Activated B cell treated with CpG ODN at 0.5 μM for 24 hours (primary cell): ENCODE data around the gene ALG12. TPM values are rescaled to one million over a fixed set of nuclear protein-coding genes. Genes with fewer than 3 reads are reported as not detected.

Source experiments
- ATAC-seq: fragments of 200-7000 bp; cut with Tn5 transposase; one replicate; pipeline ENCODE4 v1.10.0; 2021; ENCODE audit warnings: low read depth, mild to moderate bottlenecking, moderate library complexity
- CTCF ChIA-PET: fragments of 350-600 bp; sonication (Branson Sonifier 250); formaldehyde crosslinking; loops from one replicate; lab custom pipeline; 2021; ENCODE audit warnings: antibody characterized with exemption; lab: Charles Lee
- POLR2A ChIA-PET: fragments of 350-600 bp; sonication (Branson Sonifier 250); formaldehyde crosslinking; loops from one replicate; lab custom pipeline; 2021; ENCODE audit warnings: antibody characterized with exemption; lab: Charles Lee
- DNase-seq: peaks from one replicate; pipeline ENCODE4 v3.0.0; 2022
- H3K27ac Mint-ChIP-seq: one replicate; pipeline ENCODE4 v1.8.0; 2020; ENCODE audit warnings: mixed read lengths
- H3K27me3 Mint-ChIP-seq: one replicate; pipeline ENCODE4 v1.8.0; 2021; ENCODE audit warnings: mixed read lengths
- H3K36me3 Mint-ChIP-seq: one replicate; pipeline ENCODE4 v1.8.0; 2021; ENCODE audit warnings: low read depth, mixed read lengths
- H3K4me1 Mint-ChIP-seq: one replicate; pipeline ENCODE4 v1.8.0; 2021; ENCODE audit warnings: mixed read lengths
- H3K4me3 Mint-ChIP-seq: one replicate; pipeline ENCODE4 v1.8.0; 2020; ENCODE audit warnings: mild to moderate bottlenecking, mixed read lengths
- H3K9me3 Mint-ChIP-seq: one replicate; pipeline ENCODE4 v1.8.0; 2020; ENCODE audit warnings: mixed read lengths
- CTCF ChIP-seq: fragments of 200-600 bp; IDR thresholded peaks from one replicate; pipeline ENCODE4 v1.8.0; 2022; ENCODE audit warnings: antibody characterized with exemption, mild to moderate bottlenecking
- intact Hi-C: fragments of 100-400 bp; cut with micrococcal nuclease; formaldehyde crosslinking; loops from one replicate; pipeline ENCODE4 v1.15.1; 2024
- total RNA-seq: library from RNA; stranded (reverse); gene quantifications from 2 replicates; pipeline ENCODE4 v1.2.3, GENCODE V29; 2022

ALG12 gene
- total RNA-seq, 1 donor from 2014 or later: 18.2 TPM

- CTCF ChIA-PET: no interaction called here
- POLR2A ChIA-PET: interaction anchor here (15.4 kb wide), 1 partner anchor 22 kb away, joined by 828 read pairs; the partner anchor contains the start of gene PIM3
- no peaks in the 10 kb centered on the region for H3K36me3 Mint-ChIP-seq
- peaks cover 22% of the 10 kb centered on the region for H3K4me1 Mint-ChIP-seq
- no peak overlapping the region for H3K27ac Mint-ChIP-seq
- intact Hi-C loops: no loop called here
- H3K9me3 Mint-ChIP-seq: peaks cover 2% of the 10 kb centered on the region
- ATAC-seq (no peak), DNase-seq (no peak)
- no peak for TF ChIP-seq CTCF
- no peaks in the 10 kb centered on the region for H3K27me3 Mint-ChIP-seq
- H3K4me3 Mint-ChIP-seq: no peak overlapping the region
These were observed 23.5 kb upstream of the ALG12 start for GRCh38 chr22:49941507-49942316.

GRCh38 chr22:49938565-49939136 is 20.4 kb upstream of the ALG12 start:
- Mint-ChIP-seq H3K27me3 (no peaks in the 10 kb centered on the region), H3K9me3 (peaks cover 2% of the 10 kb centered on the region), H3K4me3 (no peak overlapping the region), H3K27ac (no peak overlapping the region), H3K36me3 (no peaks in the 10 kb centered on the region), H3K4me1 (peaks cover 20% of the 10 kb centered on the region)
- TF ChIP-seq CTCF: no peak
- POLR2A ChIA-PET: interaction anchor here (15.4 kb wide), 1 partner anchor 25 kb away, joined by 828 read pairs; the partner anchor contains the start of gene PIM3
- intact Hi-C loops: loop anchor here (10.0 kb wide), 1 partner anchor 536 kb away; the partner anchor contains the start of gene SBF1
- no peak for DNase-seq
- ATAC-seq: no peak
- CTCF ChIA-PET: no interaction called here

- CTCF ChIA-PET: no interaction called here
- H3K4me1 Mint-ChIP-seq: peaks cover 27% of the 10 kb centered on the region
- POLR2A ChIA-PET: interaction anchor here (0.6 to 15.4 kb wide), 5 partner anchors 14 to 253 kb away, joined by 3 to 828 read pairs (median 23); partner anchors contain the start of gene PIM3
- TF ChIP-seq CTCF: no peak
- H3K9me3 Mint-ChIP-seq: peaks cover 2% of the 10 kb centered on the region
- intact Hi-C loops: loop anchor here (2.0 to 10.0 kb wide), 2 partner anchors 33 to 537 kb away; partner anchors contain the start of gene SBF1
- no peaks in the 10 kb centered on the region for H3K36me3 Mint-ChIP-seq
- no peaks in the 10 kb centered on the region for H3K27me3 Mint-ChIP-seq
- no peak for DNase-seq
- no peak overlapping the region for H3K4me3 Mint-ChIP-seq
- H3K27ac Mint-ChIP-seq: no peak overlapping the region
- no peak for ATAC-seq
These were observed 19.7 kb upstream of the ALG12 start for GRCh38 chr22:49937758-49938564.

- Mint-ChIP-seq H3K9me3 (peaks cover 2% of the 10 kb centered on the region), H3K27ac (peak overlapping the region; percentile 82), H3K36me3 (no peaks in the 10 kb centered on the region), H3K4me3 (peak overlapping the region; percentile 61), H3K4me1 (peaks cover 34% of the 10 kb centered on the region), H3K27me3 (no peaks in the 10 kb centered on the region)
- ATAC-seq (no peak), DNase-seq (no peak)
- TF ChIP-seq CTCF: no peak
- intact Hi-C loops: loop anchor here (2.0 to 10.0 kb wide), 2 partner anchors 34 to 538 kb away; partner anchors contain the start of gene SBF1
- CTCF ChIA-PET: no interaction called here
- POLR2A ChIA-PET: interaction anchor here (0.6 to 15.4 kb wide), 13 partner anchors 7 to 254 kb away, joined by 3 to 828 read pairs (median 13); partner anchors contain the start of gene PIM3
These were observed 18.9 kb upstream of the ALG12 start for GRCh38 chr22:49936973-49937757.
